ENCODE results near the gene CMTM8.

Gene CMTM8

DNA sequence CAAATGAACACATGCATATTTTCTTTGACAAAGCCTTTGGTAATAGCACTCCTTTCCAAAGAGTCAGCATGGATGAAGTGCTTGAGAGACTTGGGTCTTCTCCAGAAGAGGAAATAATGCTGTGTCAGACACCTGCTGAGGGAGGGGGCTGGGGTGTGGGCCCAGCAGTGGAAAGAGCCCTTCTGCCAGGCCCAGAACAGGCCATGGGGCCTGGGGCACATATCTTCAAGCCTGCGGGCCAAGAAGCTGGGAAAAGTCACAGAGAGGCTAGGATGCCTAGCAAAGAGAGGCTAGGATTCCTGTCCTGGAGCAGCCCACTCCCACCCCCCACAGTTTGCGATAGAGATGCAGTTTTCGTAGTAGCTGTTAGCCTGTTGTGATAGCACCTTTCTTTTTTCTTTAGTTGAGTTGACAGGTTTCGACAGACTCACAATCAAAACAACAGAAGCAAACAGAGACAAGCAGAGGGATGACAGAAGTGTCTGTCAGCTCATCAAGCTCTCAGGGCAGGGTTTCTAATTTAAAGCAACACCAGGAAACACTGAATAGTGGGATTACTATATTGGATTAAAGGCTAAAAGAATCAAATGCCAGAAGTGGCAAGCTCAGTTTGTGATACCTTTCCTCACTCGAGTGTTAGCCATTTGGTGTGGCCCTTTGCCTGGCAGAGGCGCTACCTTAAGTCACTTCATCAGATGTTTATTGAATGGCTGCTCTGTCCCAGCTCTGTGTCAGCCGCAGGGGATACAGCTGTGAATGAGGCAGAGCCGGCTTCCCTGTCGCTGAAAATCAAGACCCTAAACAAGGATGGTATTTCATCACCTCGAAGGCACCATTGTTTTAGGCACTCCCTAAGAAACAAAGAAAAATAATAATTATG, 172.1 kb downstream of the CMTM8 start:
- DNase-seq (ENCODE audit: low read depth in 2 of 2): no peak

DNA sequence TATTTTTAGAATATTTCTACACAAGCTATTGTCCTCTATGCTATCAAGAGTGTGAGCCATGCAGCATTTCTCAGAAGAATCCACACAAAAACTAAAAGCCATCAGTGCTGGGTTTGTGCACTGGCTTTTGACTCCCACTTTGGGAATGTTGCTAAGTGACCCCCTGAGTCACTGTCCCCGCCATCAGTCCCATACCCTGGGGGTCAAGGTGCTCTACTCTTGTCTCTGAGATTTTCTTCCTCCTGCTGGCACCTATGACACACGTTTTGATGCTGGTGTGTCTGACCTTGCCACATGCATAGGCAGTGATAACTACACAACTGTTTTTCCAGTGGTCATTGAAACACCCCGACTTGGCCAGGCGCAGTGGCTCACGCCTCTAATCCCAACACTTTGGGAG, 173.0 kb downstream of the CMTM8 start:
- no peak for DNase-seq (ENCODE audit: low read depth in 2 of 2)

GRCh38 chr3:32412887-32413286, 174.4 kb downstream of the CMTM8 start:
- no peak for DNase-seq (ENCODE audit: low read depth in 2 of 2)

DNA sequence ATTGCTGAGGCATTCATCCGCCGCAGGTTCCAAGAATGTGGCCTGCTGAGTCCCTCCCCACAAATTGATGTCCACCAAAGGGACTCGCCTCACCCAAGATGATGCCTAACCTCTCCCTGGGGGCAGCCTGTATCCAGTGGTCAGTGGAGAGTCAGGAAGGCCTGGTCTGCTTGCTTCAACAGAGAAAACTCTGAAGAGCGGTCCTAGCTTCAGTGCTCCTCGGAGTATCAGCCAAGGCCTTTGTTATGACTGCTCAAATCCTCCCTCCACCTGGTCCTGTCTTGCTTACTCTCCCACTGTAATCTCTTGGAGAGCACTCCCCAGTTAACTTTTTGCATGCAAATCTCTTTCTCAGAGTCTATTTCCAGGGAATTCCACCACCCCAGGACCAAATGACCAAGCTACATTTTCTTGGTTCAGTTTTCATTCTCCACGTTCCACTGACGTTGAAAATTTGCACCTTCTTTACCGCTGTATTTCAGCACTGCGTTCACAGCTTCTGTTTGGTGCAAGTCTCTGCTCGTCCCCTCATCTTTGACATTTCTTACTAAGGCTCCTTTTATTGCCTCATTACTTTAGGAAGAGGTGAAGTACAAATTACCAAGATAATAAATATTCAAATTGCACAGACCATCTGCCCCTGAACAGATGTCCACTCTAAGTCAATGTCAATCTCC, 175.5 kb downstream of the CMTM8 start:
- DNase-seq (ENCODE audit: low read depth in 2 of 2): no peak

DNA sequence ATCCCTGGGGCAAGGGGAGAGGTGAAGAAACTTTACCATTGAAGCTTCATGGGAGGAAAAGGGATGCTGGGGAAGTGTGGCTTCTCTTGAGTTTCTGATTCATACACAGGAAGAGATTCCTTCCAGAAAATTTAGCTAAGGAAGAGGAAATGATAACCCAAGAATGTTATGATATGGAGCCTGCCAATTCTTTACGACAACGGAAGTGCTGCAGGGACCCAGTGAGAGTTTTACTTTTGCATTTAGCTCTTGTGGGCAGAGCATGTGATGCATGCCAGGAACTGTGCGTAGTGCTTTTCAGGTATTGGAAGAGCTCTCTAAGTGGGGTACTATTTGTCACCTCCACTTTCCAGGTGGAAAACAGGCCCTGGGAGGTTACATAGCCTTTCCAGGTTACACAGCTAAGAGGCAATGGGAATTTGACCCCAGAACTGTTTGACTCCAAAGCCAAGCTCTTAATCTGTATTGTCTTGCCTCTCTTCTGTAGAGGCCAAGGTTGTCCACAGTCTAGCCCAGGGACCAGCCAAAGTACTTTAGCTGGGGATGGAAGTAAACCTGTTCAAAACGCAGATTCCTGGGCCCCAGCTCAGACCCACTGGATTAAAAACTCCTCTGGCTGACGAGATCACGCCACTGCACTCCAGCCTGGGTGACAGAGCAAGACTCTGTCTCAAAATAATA, 176.2 kb downstream of the CMTM8 start:
- no peak for DNase-seq (ENCODE audit: low read depth in 2 of 2)

DNA sequence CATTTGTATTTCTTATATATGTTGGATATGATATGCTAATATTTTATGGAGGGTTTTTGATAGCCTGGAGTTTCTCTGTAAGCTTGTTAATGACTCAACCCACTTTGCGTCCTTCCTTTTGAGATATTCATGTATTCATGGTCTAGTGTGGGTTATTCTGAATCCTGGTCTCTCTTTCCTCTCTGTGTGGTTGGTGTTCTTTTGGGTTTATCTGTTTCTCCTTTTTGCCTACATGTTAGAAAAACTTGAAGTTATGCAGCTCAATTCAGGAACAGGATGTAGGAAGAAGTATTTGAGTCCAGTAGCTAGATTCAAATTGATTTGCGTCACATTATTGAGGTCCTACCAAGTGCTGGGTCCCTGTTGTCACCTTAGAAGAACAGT, 181.3 kb downstream of the CMTM8 start:
- DNase-seq (ENCODE audit: low read depth in 2 of 2): no peak

All from stimulated activated CD8-positive, alpha-beta memory T cell treated with anti-CD3 and anti-CD28 coated beads, Interleukin-7, amount 100 ng/mL, for 1 hour (primary cell).